Endometrium (tissue), 2 donors: ENCODE measurements around the gene RBM26.

ENCODE experiments used
- FAIRE-seq: peaks from 2 replicates; lab custom pipeline; 2012; peaks lifted over from hg19 to GRCh38; lab: Jason Lieb, UNC
- donor health status: control.
- donor health status: control.

The RBM26 gene, protein sequence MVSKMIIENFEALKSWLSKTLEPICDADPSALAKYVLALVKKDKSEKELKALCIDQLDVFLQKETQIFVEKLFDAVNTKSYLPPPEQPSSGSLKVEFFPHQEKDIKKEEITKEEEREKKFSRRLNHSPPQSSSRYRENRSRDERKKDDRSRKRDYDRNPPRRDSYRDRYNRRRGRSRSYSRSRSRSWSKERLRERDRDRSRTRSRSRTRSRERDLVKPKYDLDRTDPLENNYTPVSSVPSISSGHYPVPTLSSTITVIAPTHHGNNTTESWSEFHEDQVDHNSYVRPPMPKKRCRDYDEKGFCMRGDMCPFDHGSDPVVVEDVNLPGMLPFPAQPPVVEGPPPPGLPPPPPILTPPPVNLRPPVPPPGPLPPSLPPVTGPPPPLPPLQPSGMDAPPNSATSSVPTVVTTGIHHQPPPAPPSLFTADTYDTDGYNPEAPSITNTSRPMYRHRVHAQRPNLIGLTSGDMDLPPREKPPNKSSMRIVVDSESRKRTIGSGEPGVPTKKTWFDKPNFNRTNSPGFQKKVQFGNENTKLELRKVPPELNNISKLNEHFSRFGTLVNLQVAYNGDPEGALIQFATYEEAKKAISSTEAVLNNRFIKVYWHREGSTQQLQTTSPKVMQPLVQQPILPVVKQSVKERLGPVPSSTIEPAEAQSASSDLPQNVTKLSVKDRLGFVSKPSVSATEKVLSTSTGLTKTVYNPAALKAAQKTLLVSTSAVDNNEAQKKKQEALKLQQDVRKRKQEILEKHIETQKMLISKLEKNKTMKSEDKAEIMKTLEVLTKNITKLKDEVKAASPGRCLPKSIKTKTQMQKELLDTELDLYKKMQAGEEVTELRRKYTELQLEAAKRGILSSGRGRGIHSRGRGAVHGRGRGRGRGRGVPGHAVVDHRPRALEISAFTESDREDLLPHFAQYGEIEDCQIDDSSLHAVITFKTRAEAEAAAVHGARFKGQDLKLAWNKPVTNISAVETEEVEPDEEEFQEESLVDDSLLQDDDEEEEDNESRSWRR

GRCh38 chr13:79405831-79406596 is at the start of gene RBM26:
RBM26 (minus strand) TSS chr13:79406255; CDS start chr13:79405774, 481 bp downstream.
- peak; percentile 31 for FAIRE-seq

DNA sequence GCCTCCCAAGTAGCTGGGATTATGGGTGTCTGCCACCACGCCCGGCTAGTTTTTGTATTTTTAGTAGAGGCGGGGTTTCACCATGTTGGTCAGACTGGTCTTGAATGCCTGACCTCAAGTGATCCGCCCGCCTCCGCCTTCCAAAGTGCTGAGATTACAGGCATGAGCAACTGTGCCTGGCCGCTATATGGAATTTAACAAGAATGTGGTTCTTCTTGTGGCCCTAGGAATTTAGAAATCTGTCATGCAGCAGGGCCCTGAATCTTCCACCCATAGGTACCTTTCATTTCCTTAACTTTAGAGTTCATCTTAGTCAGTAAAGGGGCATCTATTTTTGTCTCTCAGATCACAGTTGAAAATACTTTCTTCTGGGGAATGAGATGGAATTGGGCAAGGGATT is 49.3 kb upstream of the RBM26 start:
- FAIRE-seq: no peak

DNA sequence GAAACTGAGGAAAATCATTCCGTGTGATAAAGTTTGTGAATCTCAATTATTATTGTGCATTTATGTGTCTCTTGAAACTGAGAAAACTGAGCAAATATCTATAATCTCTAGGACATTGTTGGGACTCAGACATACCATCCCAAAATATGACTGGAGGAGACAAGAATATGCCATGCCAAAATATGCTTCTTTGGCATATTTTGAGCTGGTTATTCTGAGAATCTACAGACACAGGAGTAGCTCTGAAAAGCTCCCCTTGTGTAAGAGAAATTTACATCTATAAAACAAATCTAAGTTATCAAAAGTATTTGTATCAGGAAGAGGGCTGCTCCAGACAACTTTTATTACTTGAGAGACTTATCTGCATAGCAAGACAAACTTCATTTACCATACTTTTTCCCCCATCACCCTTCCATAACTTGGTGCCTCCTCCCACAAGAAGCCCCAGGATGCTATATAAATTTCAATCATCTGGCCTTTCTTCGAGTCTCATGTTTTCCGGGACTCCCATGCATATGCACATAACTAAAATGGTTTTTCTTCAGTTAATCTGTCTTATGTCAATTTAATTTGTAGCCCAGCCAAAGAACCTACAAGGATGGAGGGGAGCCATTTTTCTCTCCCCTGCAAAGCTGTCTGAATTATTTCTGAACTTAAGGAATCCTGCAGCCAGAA is 46.3 kb upstream of the RBM26 start:
- no peak for FAIRE-seq

DNA sequence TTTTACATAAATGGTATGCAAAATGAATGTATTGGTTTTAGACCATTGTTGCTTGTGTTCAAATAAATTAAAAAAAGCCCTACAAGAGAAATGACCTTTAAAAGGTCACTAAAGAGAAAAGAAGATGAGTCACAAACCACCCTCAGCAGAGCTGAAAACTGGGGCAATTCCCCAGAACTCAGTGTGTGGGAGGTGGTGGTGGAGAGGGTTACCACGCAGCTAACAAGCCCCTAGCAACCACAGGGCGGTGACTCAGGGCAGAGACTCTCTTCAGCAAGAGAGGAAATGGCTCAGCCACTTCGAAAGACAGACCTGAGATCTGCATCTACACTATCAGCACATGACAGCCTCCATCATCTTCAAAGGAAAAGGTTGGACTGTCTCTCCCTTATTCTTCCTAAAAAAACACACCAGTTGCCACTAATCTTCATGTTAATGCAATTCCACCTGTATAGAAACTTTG is 45.5 kb upstream of the RBM26 start:
- FAIRE-seq: no peak

- no peak for FAIRE-seq
These were observed 44.1 kb upstream of the RBM26 start for GRCh38 chr13:79450110-79450509.

GRCh38 chr13:79448413-79448812 is 42.4 kb upstream of the RBM26 start:
- no peak for FAIRE-seq

- no peak for FAIRE-seq
These were observed 41.7 kb upstream of the RBM26 start for GRCh38 chr13:79447741-79448140.

- no peak for FAIRE-seq
These were observed 41.1 kb upstream of the RBM26 start for GRCh38 chr13:79447141-79447540.

GRCh38 chr13:79445968-79446645 is 40.1 kb upstream of the RBM26 start:
- FAIRE-seq: no peak

GRCh38 chr13:79442706-79443105 is 36.7 kb upstream of the RBM26 start:
- FAIRE-seq: no peak

- FAIRE-seq: no peak
These were observed 36.2 kb upstream of the RBM26 start for GRCh38 chr13:79442221-79442620.

DNA sequence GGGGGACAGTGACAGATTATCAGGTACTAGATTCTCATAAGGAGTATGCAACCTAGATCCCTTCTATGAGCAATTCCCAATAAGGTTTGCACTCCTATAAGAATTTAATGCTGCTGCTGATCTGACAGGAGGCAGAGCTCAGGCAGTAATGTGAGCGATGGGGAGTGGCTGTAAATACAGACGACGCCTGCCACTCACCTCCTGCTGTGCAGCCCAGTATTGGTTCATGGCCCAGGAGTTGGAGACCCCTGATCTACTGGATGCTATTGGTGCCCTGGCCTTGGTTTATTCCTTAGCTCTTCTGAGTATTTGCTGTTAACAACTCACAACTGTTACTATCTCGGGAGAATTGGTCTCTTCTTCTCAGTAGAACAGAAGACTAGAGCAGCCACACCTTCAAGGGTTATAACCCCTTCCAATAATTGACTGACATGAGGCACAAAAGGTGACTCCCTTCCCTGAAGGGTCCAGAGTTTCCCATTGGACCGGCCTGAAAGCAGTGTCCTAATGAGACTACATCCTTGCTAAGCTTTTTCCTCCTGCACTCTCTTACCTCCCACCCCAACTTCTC is 35.0 kb upstream of the RBM26 start:
- FAIRE-seq: no peak

DNA sequence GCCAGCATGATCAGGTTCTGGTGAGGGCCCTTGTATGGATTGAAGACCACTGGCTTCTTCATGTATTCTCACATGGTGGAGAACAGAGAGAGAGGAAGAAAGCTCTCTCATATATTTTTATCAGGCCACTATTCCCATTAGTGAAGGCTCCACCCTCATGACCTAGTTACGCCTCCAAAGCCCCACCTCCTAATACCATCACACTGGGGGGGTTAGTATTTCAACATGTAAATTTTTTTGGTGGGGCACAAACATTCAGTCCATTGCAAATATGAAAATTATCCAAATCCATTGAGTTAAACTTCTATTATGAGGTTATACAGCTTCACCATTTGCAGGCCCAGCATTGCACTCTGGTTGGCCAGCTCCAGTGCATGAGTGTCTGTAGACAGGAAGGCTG is 33.2 kb upstream of the RBM26 start:
- FAIRE-seq: no peak

DNA sequence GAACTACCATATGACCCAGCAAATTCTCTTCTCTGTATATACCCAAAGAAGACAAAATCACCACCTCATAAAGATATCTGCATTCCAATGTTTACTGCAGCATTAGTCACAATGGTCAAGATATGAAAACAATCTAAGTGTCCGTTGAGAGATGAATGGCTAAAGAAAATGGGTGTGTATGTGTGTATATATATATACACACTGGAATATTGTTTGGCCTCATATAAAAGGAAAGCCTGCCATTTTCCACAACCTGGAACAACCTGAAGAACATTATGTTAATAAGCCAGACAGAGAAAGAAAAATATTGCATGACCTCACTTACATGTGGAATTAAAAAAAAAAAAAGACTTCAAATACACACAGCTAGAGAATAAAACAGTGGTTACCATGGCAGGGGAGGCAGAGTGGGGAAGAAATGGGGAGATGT is 29.5 kb upstream of the RBM26 start:
- FAIRE-seq: no peak

- FAIRE-seq: no peak
These were observed 28.5 kb upstream of the RBM26 start for GRCh38 chr13:79434556-79434955.

GRCh38 chr13:79432992-79433391 is 26.9 kb upstream of the RBM26 start:
- FAIRE-seq: no peak

GRCh38 chr13:79432086-79432485 is 26.0 kb upstream of the RBM26 start:
- no peak for FAIRE-seq

DNA sequence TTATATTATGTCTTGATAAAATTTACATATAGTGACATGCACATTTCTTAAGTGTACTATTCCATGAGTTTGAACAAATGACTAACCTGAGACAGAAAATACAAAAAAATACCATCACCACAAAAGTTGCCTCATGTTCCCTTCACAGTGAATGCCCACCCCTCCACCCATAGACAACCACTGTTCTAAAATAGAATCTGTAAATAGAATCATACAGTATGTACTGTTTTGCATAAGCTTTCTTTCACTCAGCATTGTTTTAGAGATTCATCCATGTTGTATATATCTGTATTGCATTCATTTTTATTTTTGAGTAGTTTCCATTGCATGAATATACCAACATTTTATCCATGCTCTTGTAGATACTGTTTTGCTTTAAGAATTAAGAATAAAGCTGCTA is 23.3 kb upstream of the RBM26 start:
- no peak for FAIRE-seq

GRCh38 chr13:79427883-79428282 is 21.8 kb upstream of the RBM26 start:
- FAIRE-seq: no peak

DNA sequence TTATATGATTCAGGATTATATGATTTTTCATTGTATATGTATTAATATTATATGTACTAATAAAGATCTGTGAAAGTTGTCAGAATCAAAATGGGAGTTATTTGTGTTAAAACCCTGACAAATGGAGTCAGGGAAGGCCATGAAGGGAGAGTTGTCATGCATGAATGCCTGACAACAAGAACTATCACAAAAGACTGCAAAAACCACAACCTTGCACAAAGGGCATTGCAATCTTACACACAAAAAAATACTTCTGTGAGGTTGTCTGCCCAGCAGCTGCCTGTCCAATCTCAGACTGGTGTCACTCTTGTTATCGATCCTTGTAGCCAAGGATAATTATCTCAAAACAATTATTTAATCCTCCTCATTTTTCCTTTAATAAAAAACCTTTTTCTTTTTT is 21.2 kb upstream of the RBM26 start:
- no peak for FAIRE-seq
